Stimulated activated memory B cell treated with anti-CD40 and anti-IgM and Interleukin-4, amounts not matched to agents 10 μg/mL and 1 μg/mL and 100 μg/mL, for 72 hours (primary cell): ENCODE measurements around the gene GRB10.
A peak's percentile ranks its signal among the peaks of the same experiment; 100 is the strongest.

Source experiments
- ATAC-seq: fragments of 150-1000 bp; cut with Tn5 transposase; 2 replicates; pipeline ENCODE4 v1.10.0; 2021
- H3K27ac Mint-ChIP-seq: one replicate; pipeline ENCODE4 v1.8.0; 2022; ENCODE audit warnings: mild to moderate bottlenecking, mixed read lengths
- H3K27me3 Mint-ChIP-seq: one replicate; pipeline ENCODE4 v1.8.0; 2022; ENCODE audit warnings: mixed read lengths
- H3K36me3 Mint-ChIP-seq: one replicate; pipeline ENCODE4 v1.8.0; 2022; ENCODE audit warnings: mixed read lengths
- H3K4me1 Mint-ChIP-seq: one replicate; pipeline ENCODE4 v1.8.0; 2022; ENCODE audit warnings: mixed read lengths
- H3K4me3 Mint-ChIP-seq: one replicate; pipeline ENCODE4 v1.8.0; 2022; ENCODE audit warnings: mild to moderate bottlenecking, moderate library complexity, mixed read lengths
- H3K9me3 Mint-ChIP-seq: one replicate; pipeline ENCODE4 v1.8.0; 2022; ENCODE audit warnings: mixed read lengths

The GRB10 gene

DNA sequence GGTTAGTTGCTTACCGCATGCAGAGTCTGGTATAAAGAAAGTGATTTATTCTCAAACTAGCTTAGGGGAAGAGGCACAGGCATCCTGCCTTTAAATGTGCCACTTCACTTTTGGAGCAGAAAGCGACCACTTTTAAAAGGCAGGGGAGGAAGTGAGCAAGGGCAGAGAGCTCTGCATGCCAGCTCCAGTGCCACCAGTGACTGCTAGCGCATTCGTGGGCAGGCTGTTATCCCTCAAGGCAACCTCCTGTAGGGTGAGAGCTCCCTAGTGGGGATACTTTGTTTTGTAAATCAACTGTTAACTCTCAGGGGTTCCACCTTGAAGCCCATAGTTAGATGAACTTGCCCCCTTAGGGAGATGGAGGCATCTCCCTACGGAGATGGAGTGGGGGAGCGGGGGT is 29.4 kb upstream of the GRB10 start:
- Mint-ChIP-seq H3K27me3 (peaks cover 11% of the 10 kb centered on the region), H3K4me1 (no peaks in the 10 kb centered on the region), H3K4me3 (no peak overlapping the region), H3K9me3 (peaks cover 7% of the 10 kb centered on the region), H3K36me3 (no peaks in the 10 kb centered on the region), H3K27ac (no peak overlapping the region)
- no peak for ATAC-seq

DNA sequence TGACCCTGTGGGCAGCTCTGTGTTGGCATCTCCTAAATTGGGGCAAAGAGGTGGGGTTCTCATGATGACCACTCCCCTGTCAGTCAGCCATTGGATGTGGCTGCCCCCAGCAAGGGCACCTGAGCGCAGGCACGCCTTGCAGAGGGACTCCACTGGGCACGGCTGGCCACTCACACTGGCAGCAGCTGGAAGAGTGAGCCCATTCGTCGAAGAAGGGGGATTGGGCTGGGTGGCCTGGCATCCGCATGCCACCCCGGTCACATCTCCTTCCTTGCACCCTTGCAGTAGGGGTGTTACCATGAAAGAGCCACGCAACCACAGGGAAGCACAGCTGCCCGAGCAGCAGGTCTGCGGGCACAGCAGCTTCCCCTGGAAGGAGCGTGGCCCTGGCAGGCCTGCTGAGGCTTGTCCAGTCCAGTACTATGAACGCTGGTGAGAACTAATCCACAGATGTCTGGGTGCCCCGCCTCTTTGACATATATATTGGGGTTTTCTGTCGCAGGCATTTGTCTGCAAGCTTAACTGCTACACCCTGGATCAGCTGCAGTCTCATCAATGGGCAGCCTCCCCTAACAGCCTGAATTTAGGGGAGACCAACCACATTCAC is 25.7 kb upstream of the GRB10 start:
- ATAC-seq, result no peak
- no peaks in the 10 kb centered on the region for H3K9me3 Mint-ChIP-seq
- no peaks in the 10 kb centered on the region for H3K36me3 Mint-ChIP-seq
- no peak overlapping the region for H3K4me3 Mint-ChIP-seq
- no peaks in the 10 kb centered on the region for H3K4me1 Mint-ChIP-seq
- H3K27ac Mint-ChIP-seq, result no peak overlapping the region
- H3K27me3 Mint-ChIP-seq, result peaks cover 6% of the 10 kb centered on the region

DNA sequence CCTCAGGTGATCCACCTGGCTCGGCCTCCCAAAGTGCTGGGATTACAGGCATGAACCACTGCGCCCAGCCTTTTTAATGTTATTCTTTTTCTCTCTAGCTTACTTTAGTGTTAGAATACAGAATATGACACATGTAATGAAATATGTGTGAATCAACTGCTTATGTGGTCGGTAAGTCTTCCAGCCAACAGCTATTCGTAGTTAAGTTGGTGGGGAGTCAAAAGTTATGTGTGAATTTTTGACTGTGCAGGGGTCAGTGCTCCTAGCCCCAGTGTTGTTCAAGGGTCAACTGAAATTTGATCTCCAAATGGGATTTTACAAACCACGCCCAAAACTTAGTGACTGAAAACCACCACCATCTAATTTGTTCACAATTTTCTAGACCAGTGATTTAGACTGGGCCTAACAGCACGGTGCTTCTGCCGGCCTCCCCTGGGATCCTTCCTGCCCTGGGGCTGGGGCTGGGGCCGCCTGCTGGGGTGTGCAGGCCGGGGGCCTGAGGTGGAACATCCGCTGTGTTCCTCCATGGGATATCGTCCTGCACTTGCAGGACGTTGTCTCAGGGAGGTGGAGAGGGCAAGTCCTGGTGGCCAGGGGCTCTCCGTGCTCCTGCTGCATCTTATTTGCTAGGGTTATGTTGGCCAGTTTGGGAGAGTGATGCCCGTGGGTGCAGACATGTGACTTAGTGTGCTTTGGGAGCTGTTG is 24.5 kb upstream of the GRB10 start:
- H3K27ac Mint-ChIP-seq, result no peak overlapping the region
- H3K27me3 Mint-ChIP-seq, result peaks cover 13% of the 10 kb centered on the region

DNA sequence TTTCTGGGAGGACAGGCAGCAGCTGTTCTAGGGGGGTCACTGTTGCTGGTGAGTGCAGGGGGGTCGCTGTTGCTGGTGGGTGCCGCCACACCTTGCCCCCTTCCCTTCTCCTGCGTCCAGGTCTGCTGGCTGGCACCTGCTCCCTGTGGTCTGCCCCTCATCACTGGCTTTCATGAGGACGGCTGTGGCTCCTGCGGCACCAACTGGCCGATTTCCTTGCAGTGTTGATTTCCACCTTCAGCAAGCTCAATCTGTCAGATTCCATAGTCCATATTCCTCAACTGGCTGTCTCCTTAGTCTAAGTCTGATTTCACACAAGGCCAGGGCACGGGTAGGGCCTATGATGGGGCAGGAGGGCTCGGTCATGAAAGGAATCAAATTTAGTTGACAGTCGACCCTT is 23.4 kb upstream of the GRB10 start:
- Mint-ChIP-seq H3K9me3 (no peaks in the 10 kb centered on the region), H3K4me3 (no peak overlapping the region), H3K27me3 (peaks cover 23% of the 10 kb centered on the region), H3K27ac (no peak overlapping the region), H3K4me1 (no peaks in the 10 kb centered on the region), H3K36me3 (no peaks in the 10 kb centered on the region)
- ATAC-seq, result no peak

More for the DNA sequence above, 24.5 kb upstream of the GRB10 start:
- H3K4me3 Mint-ChIP-seq, result no peak overlapping the region
- H3K9me3 Mint-ChIP-seq, result no peaks in the 10 kb centered on the region
- H3K36me3 Mint-ChIP-seq, result no peaks in the 10 kb centered on the region
- ATAC-seq, result no peak
- H3K4me1 Mint-ChIP-seq, result no peaks in the 10 kb centered on the region

DNA sequence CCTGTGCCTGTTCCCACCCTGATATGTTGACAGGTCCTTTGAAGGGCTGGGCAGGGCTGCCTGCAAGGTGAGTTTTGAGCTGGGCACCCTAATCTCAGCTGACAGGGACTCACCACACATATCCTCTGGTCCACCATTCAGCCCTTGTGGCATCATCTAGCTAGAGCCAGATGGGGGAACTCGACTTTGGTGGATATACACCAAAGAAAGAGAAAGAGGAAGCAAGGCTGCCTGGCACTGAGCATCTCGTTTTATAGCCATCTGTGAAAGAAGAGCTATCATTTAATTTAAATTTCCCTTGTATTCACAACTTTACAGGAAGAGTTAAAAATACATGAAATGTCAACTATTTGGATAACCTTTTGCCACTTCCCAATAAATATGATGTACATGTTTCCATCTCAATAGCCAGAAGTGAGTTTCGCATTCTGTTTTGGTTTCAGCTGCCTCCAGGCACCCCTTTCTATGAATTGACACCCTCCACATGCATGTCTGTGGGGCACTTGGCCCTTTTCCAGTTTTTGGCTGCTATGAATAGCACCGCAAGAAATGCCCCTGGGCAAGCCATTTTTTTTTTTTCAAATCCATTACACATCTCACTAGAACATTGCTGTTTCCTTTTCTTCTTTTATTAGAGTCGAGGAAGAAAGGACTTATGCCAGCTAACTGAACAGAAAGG is 22.9 kb upstream of the GRB10 start:
- H3K9me3 Mint-ChIP-seq, result no peaks in the 10 kb centered on the region
- H3K36me3 Mint-ChIP-seq, result no peaks in the 10 kb centered on the region
- no peak overlapping the region for H3K27ac Mint-ChIP-seq
- peaks cover 28% of the 10 kb centered on the region for H3K27me3 Mint-ChIP-seq
- H3K4me3 Mint-ChIP-seq, result no peak overlapping the region
- ATAC-seq, result no peak
- H3K4me1 Mint-ChIP-seq, result no peaks in the 10 kb centered on the region

DNA sequence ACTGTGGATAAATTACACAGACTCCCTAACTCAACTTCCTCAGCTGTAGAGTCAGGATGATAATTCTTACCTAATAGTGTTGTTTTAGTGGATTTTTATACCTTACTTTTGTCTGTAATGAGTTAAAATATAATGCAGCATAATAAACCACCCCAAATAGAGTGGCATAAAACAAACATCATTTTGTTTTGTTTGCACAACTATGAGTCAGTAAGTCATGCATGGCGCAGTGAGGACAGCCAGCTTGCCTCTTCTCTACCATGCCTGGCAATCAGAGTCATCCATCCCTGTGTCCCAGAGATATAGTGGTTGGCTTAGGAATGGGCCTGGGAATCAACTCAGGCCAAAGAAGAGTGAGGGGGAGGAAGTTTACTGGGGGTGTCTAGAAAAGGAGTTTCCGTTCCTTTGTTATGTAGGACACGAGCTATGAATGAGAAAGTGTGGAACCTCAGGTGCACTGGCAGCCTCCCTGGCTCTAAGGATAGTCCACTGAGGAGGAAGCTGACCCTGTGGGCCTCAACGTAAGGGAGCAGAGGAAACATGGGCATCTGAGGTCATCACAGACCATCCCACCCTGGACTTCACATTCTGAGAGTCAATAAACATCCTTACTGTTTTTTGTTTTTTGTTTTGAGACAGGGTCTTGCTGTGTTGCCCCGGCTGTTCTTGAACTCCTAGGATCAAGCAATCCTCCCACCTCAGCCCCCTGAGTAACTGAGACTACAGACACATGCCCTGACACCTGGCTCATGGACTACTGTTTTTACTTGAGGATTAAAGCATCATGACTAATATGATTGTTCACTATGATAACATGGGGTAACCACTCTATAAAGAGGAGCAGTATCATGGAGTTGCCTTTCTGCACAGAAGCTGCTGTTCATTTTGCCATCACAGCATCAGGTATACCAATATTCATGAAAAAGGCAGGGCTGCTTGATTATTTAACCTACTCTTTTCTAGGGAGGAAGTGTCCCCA is 21.0 kb upstream of the GRB10 start:
- peaks cover 4% of the 10 kb centered on the region for H3K9me3 Mint-ChIP-seq
- no peaks in the 10 kb centered on the region for H3K36me3 Mint-ChIP-seq
- H3K27me3 Mint-ChIP-seq, result peaks cover 36% of the 10 kb centered on the region
- H3K4me3 Mint-ChIP-seq, result no peak overlapping the region
- H3K4me1 Mint-ChIP-seq, result no peaks in the 10 kb centered on the region
- no peak for ATAC-seq
- no peak overlapping the region for H3K27ac Mint-ChIP-seq

DNA sequence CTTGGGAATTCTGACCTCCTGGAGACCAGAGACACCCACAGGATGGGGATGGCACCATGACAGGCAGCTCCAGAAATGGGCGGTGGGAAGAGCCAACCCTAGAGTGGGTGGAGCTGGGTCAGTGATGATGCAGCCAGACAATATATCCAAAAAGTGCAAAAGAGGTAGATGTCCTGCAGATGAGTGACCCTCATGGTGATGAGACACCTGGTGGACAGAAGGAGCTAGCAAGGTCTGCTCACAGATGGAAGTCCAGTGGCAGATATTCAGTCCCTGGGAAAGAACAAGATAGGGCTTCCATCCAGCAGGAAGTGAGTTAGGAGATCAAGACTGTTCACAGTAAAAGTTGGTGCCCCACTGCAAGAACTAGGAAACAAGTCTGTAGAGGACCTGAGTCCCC is 19.2 kb upstream of the GRB10 start:
- no peak overlapping the region for H3K4me3 Mint-ChIP-seq
- no peak for ATAC-seq
- H3K9me3 Mint-ChIP-seq, result peaks cover 7% of the 10 kb centered on the region
- H3K27me3 Mint-ChIP-seq, result peaks cover 42% of the 10 kb centered on the region
- no peaks in the 10 kb centered on the region for H3K36me3 Mint-ChIP-seq
- no peak overlapping the region for H3K27ac Mint-ChIP-seq
- no peaks in the 10 kb centered on the region for H3K4me1 Mint-ChIP-seq

DNA sequence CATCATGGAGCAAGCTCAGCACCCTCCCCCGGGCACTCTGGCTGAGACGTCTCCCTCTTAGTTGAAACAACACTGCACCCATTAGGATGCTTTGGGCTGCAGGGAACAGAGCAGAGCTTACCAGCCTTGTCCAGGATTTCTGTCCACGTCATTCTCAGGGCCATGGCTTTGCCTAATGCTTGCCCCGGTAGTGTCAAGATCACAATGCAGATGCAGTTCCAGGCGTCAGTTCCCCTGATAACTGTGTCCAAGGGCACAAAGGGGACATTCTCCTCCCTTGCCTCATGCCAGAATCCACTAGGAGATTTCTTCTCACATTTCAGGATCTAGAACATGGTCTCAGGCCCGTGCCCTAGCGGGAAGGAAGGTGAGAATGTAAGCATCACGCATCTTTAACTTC is 17.2 kb upstream of the GRB10 start:
- no peaks in the 10 kb centered on the region for H3K4me1 Mint-ChIP-seq
- peaks cover 51% of the 10 kb centered on the region for H3K27me3 Mint-ChIP-seq
- peaks cover 7% of the 10 kb centered on the region for H3K9me3 Mint-ChIP-seq
- H3K36me3 Mint-ChIP-seq, result no peaks in the 10 kb centered on the region
- H3K27ac Mint-ChIP-seq, result no peak overlapping the region
- H3K4me3 Mint-ChIP-seq, result no peak overlapping the region
- ATAC-seq, result no peak

DNA sequence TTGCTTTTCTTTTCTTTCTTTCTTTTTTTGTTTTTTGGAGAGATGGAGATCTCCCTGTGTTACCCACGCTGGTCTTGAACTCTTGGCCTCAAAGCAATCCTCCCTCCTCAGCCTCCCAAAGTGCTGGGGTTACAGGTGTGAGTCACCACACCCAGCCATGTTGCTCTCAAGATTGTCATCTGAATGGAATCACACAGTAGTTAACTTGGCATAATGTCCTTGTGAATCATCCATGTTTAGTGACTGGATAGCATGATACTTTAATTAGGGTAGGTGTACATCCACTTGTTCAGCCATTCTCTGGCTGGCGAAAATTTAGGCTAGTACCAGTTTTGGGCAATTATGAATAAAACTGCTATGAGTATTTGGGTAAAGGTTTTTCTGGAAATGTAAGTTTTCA is 15.4 kb upstream of the GRB10 start:
- Mint-ChIP-seq H3K27me3 (peaks cover 54% of the 10 kb centered on the region), H3K4me1 (no peaks in the 10 kb centered on the region), H3K27ac (no peak overlapping the region), H3K9me3 (peaks cover 7% of the 10 kb centered on the region), H3K36me3 (no peaks in the 10 kb centered on the region), H3K4me3 (no peak overlapping the region)
- ATAC-seq, result no peak

DNA sequence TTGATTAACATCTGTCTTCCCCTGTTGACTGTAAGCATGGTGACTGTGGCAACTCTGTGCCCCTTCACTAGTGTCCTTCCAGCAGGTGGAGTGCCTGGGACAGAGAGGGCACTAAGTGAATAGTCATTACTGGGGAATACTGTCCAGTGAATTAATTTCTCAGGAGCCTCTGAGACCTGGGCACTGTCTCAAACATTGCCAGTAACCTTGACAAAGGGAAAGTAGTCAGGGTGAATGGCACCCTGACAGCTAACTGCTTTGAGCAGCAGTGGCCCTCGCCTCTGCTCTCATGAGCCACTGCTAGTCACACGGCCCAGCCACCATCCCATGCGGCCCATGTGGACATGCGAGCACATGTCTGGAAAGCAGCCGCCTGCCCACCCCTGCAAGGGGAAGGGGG is 13.1 kb upstream of the GRB10 start:
- H3K4me1 Mint-ChIP-seq, result no peaks in the 10 kb centered on the region
- peaks cover 7% of the 10 kb centered on the region for H3K9me3 Mint-ChIP-seq
- H3K4me3 Mint-ChIP-seq, result no peak overlapping the region
- H3K36me3 Mint-ChIP-seq, result no peaks in the 10 kb centered on the region
- ATAC-seq, result peak; percentile 39
- H3K27ac Mint-ChIP-seq, result no peak overlapping the region
- peaks cover 51% of the 10 kb centered on the region for H3K27me3 Mint-ChIP-seq

DNA sequence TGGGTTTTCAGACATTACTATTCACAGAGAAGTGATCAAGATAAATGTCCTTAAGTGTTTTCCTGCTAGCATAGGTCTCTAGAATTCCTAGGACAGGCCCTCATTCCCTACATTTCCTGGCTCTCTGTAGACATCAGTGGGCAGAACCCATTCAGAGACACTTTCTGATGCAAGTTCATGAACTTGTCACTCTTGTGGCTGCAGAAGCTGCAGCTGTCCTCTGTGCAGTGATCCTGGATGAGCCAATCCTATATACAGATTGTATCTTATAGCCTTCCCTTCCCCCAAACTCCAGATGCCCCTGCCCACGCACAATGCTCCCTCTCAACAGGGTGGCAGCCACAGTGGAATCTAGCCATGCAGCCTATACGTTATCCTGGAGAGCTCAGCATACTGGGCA is 12.6 kb upstream of the GRB10 start:
- no peaks in the 10 kb centered on the region for H3K4me1 Mint-ChIP-seq
- H3K9me3 Mint-ChIP-seq, result peaks cover 7% of the 10 kb centered on the region
- no peak overlapping the region for H3K4me3 Mint-ChIP-seq
- H3K27ac Mint-ChIP-seq, result no peak overlapping the region
- no peaks in the 10 kb centered on the region for H3K36me3 Mint-ChIP-seq
- H3K27me3 Mint-ChIP-seq, result peaks cover 55% of the 10 kb centered on the region
- ATAC-seq, result no peak

DNA sequence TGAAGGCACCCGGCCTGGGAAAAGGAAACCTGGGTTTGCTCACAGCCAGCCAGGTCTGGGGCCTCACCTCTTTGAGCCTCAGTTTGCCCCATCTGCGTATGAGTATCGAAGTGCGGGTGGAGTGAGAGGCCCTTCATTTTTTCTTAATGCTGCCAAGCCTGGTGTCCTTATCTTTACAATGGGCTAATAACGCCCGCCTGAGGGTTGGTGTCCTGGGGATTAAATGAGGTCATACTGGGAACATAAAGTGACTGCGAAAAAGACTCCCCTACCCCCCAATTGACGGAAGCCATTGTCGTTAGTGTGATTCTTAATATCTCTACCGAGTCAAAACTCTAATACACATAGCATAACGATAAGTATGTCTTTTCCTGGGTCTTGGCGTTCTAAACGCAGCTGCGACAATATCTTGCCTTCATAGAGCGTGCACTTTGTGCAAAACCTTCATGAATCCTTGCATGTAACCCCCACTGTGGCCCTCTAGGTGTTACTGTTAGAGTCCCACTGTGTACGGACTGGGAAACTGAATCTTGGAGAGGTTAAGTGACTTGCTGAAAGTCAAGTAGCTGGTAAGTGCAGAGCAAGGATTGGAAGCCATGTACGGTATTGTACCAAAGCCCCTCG is 11.4 kb upstream of the GRB10 start:
- no peak overlapping the region for H3K4me3 Mint-ChIP-seq
- no peak overlapping the region for H3K27ac Mint-ChIP-seq
- peaks cover 5% of the 10 kb centered on the region for H3K9me3 Mint-ChIP-seq
- no peaks in the 10 kb centered on the region for H3K4me1 Mint-ChIP-seq
- no peaks in the 10 kb centered on the region for H3K36me3 Mint-ChIP-seq
- no peak for ATAC-seq
- peaks cover 52% of the 10 kb centered on the region for H3K27me3 Mint-ChIP-seq

DNA sequence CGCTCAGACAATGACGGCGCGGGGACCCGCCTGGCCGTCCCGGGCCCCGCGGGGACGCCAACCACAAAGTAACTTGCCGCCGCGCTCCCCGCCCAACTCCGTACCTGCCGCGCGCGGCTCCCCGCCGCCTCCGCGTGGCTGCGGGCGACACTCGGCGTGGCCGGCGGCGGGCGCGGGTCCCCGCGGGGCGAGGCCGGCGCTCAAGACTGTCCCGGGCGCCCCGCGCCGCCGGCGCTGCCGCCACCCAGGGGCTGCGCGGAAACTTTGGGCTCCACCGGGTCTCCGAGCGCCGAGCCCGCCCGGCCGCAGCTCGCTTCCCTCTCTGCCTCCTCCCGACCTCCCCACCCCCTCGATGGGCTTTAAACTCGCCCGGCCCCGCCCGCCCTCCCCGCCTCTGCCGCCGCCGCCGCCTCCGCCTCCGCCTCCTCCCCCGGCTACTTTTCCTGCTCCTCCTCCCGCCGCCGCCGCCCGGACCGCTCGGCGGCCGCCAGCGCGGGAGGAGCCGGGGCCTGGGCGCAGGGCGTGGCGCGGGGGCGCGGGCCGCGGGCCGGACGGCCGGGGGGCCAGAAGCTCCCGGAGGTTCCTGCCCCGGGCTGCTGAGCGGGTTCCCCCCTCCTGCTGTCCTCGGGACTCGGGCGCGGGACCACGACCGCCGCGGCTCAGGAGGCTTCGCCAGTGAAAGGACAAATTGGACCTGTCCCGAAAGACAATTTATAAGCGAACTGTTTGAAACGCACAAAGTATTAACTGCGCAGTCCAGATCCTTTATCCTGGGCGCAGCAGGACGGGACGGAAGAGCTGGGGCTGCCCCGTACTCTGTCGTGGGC is 10.6 kb upstream of the GRB10 start:
- Mint-ChIP-seq H3K27ac (no peak overlapping the region), H3K27me3 (peaks cover 56% of the 10 kb centered on the region), H3K4me1 (no peaks in the 10 kb centered on the region), H3K9me3 (peaks cover 2% of the 10 kb centered on the region), H3K36me3 (no peaks in the 10 kb centered on the region), H3K4me3 (no peak overlapping the region)
- ATAC-seq, result no peak
